ENCODE data around the gene PCBP3.

- no peak for TF ChIP-seq CTCF (IDR thresholded peaks at IDR 0.05)
- TF ChIP-seq POLR2A (IDR thresholded peaks at IDR 0.05) = no peak
Measured at GRCh38 chr21:45835301-45836267, 192.1 kb downstream of the PCBP3 start.
